Measurements from ENCODE around the gene MFN2. TPM values are rescaled to one million over a fixed set of nuclear protein-coding genes. Genes with fewer than 3 reads are reported as not detected.
"Not testable (repeated sequence)": the region's sequence is repeated elsewhere in the genome, so short reads cannot be mapped to it uniquely, and the experiment has no call there.

Gene MFN2
- total RNA-seq, 1 experiment from 2014 or later: 73.9 TPM

DNA sequence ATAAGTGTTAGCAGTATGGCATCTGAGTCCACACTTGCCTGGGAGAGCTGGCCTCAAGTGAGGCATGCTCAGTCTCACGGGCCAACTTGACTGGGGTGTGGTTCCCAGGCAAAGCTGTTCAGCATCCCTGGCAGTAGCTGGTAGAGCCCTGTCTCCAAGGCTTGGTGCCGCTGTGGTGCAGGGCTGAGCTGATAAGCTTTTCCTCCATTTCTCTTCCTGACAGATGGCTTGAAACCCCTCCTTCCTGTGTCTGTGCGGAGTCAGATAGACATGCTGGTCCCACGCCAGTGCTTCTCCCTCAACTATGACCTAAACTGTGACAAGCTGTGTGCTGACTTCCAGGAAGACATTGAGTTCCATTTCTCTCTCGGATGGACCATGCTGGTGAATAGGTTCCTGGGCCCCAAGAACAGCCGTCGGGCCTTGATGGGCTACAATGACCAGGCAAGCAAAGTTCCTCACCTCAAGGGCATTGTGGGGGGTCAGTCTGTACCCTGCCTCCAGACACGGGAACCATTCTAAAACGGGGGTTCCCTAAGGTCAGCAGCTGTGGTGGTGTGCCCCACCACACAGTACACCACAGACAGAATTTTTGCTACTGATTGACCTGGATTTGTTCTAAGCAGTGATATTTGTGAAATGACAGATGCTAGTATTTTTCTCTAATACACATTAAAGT is 25.4 kb downstream of the MFN2 start:
- intact Hi-C loops (cut with micrococcal nuclease; ENCODE audit: unreplicated experiment): no loop called here
- peaks cover 84% of the 10 kb centered on the region for H3K36me3 Mint-ChIP-seq (ENCODE audit: insufficient read depth, unreplicated experiment)
- Histone ChIP-seq H3K36me3 (ENCODE audit: control insufficient read depth, insufficient read depth, low read length) (peaks cover 6% of the 10 kb centered on the region), H3K4me3 (ENCODE audit: low read depth, low read length) (no peak overlapping the region), H3K9me3 (no peaks in the 10 kb centered on the region), H3K4me1 (no peaks in the 10 kb centered on the region), H3K27me3 (replicated peaks; ENCODE audit: control insufficient read depth, insufficient read depth, low read length) (no peaks in the 10 kb centered on the region)
- no TSS peak for BruUV-seq (replicated peaks)
- peaks cover 7% of the 10 kb centered on the region for H3K4me1 Mint-ChIP-seq (ENCODE audit: low read depth, unreplicated experiment)
- no peaks in the 10 kb centered on the region for H3K27me3 Mint-ChIP-seq (ENCODE audit: insufficient read depth, unreplicated experiment)
- CTCF ChIA-PET: no interaction called here
- H3K9me3 Mint-ChIP-seq (ENCODE audit: unreplicated experiment): no peaks in the 10 kb centered on the region
- POLR2A ChIA-PET: no interaction called here
- no peak for DNase-seq
- no peak overlapping the region for H3K4me3 Mint-ChIP-seq (ENCODE audit: unreplicated experiment)
- TF ChIP-seq, protein P1, sequence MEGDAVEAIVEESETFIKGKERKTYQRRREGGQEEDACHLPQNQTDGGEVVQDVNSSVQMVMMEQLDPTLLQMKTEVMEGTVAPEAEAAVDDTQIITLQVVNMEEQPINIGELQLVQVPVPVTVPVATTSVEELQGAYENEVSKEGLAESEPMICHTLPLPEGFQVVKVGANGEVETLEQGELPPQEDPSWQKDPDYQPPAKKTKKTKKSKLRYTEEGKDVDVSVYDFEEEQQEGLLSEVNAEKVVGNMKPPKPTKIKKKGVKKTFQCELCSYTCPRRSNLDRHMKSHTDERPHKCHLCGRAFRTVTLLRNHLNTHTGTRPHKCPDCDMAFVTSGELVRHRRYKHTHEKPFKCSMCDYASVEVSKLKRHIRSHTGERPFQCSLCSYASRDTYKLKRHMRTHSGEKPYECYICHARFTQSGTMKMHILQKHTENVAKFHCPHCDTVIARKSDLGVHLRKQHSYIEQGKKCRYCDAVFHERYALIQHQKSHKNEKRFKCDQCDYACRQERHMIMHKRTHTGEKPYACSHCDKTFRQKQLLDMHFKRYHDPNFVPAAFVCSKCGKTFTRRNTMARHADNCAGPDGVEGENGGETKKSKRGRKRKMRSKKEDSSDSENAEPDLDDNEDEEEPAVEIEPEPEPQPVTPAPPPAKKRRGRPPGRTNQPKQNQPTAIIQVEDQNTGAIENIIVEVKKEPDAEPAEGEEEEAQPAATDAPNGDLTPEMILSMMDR (IDR thresholded peaks at IDR 0.05; ENCODE audit: insufficient read depth in 1 of 2, low read depth in 1 of 2, low read length in 1 of 2, severe bottlenecking in 1 of 2, unreplicated experiment in 1 of 2): no peak
- H3K27ac Mint-ChIP-seq (ENCODE audit: unreplicated experiment): no peak overlapping the region

DNA sequence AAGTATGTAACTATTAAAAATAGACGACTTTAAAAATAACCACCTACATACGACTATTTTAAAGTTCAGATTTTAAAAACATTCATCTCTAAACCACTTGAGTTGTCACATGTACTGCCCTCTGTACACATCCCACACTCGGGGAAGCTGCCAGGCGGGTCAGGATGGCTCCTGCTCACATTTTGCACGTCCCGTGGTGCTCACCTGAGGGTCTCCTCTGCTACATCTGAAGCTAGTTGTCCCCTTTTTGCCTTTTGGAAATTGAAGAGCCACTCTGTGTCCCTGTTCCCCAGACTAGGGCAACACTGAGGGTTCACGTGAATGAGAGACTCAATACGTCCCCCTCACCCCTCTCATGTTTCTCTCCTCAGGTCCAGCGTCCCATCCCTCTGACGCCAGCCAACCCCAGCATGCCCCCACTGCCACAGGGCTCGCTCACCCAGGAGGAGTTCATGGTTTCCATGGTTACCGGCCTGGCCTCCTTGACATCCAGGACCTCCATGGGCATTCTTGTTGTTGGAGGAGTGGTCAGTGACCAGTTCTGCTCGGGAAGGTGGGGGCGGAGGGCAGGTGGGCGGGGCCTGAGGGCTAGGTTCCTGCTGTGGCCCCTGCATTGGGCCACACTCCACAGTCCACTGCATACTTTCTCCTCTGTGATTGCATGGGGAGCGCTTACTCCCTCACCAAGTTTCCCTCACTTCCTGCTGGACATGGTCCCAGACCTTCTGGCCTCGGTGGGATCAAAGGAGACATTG is 26.1 kb downstream of the MFN2 start:
- TF ChIP-seq, protein P1 (IDR thresholded peaks at IDR 0.05; ENCODE audit: insufficient read depth in 1 of 2, low read depth in 1 of 2, low read length in 1 of 2, severe bottlenecking in 1 of 2, unreplicated experiment in 1 of 2): no peak
- Histone ChIP-seq H3K36me3 (ENCODE audit: control insufficient read depth, insufficient read depth, low read length) (peaks cover 7% of the 10 kb centered on the region), H3K4me3 (ENCODE audit: low read depth, low read length) (no peak overlapping the region), H3K9me3 (no peaks in the 10 kb centered on the region), H3K27me3 (replicated peaks; ENCODE audit: control insufficient read depth, insufficient read depth, low read length) (no peaks in the 10 kb centered on the region), H3K4me1 (no peaks in the 10 kb centered on the region)
- ChIA-PET CTCF (no interaction called here), POLR2A (interaction anchor here (0.6 kb wide), 1 partner anchor 10 kb away, joined by 4 read pairs; no protein-coding TSS in a partner anchor)
- no TSS peak for BruUV-seq (replicated peaks)
- Mint-ChIP-seq H3K27me3 (ENCODE audit: insufficient read depth, unreplicated experiment) (no peaks in the 10 kb centered on the region), H3K27ac (ENCODE audit: unreplicated experiment) (no peak overlapping the region), H3K4me1 (ENCODE audit: low read depth, unreplicated experiment) (peaks cover 7% of the 10 kb centered on the region), H3K36me3 (ENCODE audit: insufficient read depth, unreplicated experiment) (peaks cover 89% of the 10 kb centered on the region), H3K9me3 (ENCODE audit: unreplicated experiment) (no peaks in the 10 kb centered on the region), H3K4me3 (ENCODE audit: unreplicated experiment) (no peak overlapping the region)
- DNase-seq: no peak
- intact Hi-C loops (cut with micrococcal nuclease; ENCODE audit: unreplicated experiment): no loop called here

DNA sequence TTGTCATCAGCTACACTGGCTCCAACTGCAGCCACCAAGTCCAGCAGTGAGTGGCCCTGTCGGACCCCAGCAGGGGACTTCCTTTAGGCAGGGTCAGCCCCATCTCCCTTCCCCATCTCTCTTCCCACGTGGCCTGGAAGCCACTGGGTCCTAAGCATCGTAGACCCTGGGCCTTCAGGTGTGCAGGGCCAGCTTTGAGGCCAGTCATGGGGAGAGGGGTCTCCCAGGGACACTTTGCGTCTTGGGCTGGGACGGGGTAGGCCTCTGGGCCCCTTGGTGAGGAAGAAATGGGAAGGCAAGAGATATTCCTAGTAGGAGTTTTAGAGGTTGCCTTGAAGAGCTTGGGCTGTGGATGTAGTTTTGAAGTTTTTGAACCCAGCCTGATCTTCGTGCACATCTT is 27.0 kb downstream of the MFN2 start:
- POLR2A ChIA-PET: no interaction called here
- no TSS peak for BruUV-seq (replicated peaks)
- no peak for DNase-seq

DNA sequence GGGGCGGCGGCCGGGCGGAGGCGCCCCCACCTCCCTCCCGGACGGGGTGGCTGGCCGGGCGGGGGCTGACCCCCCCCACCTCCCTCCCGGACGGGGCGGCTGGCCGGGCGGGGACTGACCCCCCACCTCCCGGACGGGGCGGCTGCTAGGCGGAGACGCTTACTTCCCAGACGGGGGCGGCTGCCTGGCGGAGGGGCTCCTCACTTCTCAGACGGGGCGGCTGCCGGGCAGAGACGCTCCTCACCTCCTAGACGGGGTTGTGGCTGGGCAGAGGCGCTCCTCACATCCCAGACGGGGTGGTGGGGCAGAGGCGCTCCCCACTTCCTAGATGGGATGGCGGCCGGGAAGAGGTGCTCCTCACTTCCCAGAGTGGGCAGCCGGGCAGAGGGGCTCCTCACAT is 28.1 kb downstream of the MFN2 start:
- DNase-seq; H3K4me3 Mint-ChIP-seq (ENCODE audit: unreplicated experiment); H3K9me3 ChIP-seq; H3K4me1 Mint-ChIP-seq (ENCODE audit: low read depth, unreplicated experiment); H3K9me3 Mint-ChIP-seq (ENCODE audit: unreplicated experiment); POLR2A ChIA-PET; H3K4me1 ChIP-seq; H3K27me3 Mint-ChIP-seq (ENCODE audit: insufficient read depth, unreplicated experiment); H3K4me3 ChIP-seq (ENCODE audit: low read depth, low read length); CTCF ChIA-PET; H3K27ac Mint-ChIP-seq (ENCODE audit: unreplicated experiment); H3K27me3 ChIP-seq (replicated peaks; ENCODE audit: control insufficient read depth, insufficient read depth, low read length); BruUV-seq (replicated peaks); H3K36me3 ChIP-seq (ENCODE audit: control insufficient read depth, insufficient read depth, low read length); intact Hi-C loops (cut with micrococcal nuclease; ENCODE audit: unreplicated experiment): not testable (repeated sequence)
- H3K36me3 Mint-ChIP-seq (ENCODE audit: insufficient read depth, unreplicated experiment): peaks cover 78% of the 10 kb centered on the region

More for the DNA sequence above, 27.0 kb downstream of the MFN2 start:
- peaks cover 9% of the 10 kb centered on the region for H3K36me3 ChIP-seq (ENCODE audit: control insufficient read depth, insufficient read depth, low read length)
- H3K4me3 ChIP-seq (ENCODE audit: low read depth, low read length): no peak overlapping the region
- Mint-ChIP-seq H3K4me1 (ENCODE audit: low read depth, unreplicated experiment) (peaks cover 7% of the 10 kb centered on the region), H3K36me3 (ENCODE audit: insufficient read depth, unreplicated experiment) (peaks cover 87% of the 10 kb centered on the region), H3K9me3 (ENCODE audit: unreplicated experiment) (no peaks in the 10 kb centered on the region), H3K4me3 (ENCODE audit: unreplicated experiment) (no peak overlapping the region), H3K27ac (ENCODE audit: unreplicated experiment) (no peak overlapping the region), H3K27me3 (ENCODE audit: insufficient read depth, unreplicated experiment) (no peaks in the 10 kb centered on the region)
- no peaks in the 10 kb centered on the region for H3K9me3 ChIP-seq
- TF ChIP-seq, protein P1 (IDR thresholded peaks at IDR 0.05; ENCODE audit: insufficient read depth in 1 of 2, low read depth in 1 of 2, low read length in 1 of 2, severe bottlenecking in 1 of 2, unreplicated experiment in 1 of 2): no peak
- no peaks in the 10 kb centered on the region for H3K4me1 ChIP-seq
- intact Hi-C loops (cut with micrococcal nuclease; ENCODE audit: unreplicated experiment): no loop called here
- CTCF ChIA-PET: no interaction called here
- no peaks in the 10 kb centered on the region for H3K27me3 ChIP-seq (replicated peaks; ENCODE audit: control insufficient read depth, insufficient read depth, low read length)

Data from Caco-2 (cell line).